H1 (cell line): ENCODE measurements around the gene ULK3. TPM values are rescaled to one million over a fixed set of nuclear protein-coding genes. Genes with fewer than 3 reads are reported as not detected.

Source experiments
- CTCF ChIA-PET: fragments of 300-600 bp; sonication (Branson Sonifier 250); formaldehyde crosslinking; loops from one replicate; lab custom pipeline; 2021; ENCODE audit not compliant: partially characterized antibody; lab: Charles Lee
- POLR2A ChIA-PET: fragments of 300-600 bp; sonication (Branson Sonifier 250); formaldehyde crosslinking; loops from one replicate; lab custom pipeline; 2021; ENCODE audit warnings: inconsistent platforms; ENCODE audit not compliant: partially characterized antibody; lab: Charles Lee
- DNase-seq, 2 experiments: peaks; one replicate each; pipeline versions ENCODE4 v3.0.0 to v3.0.0-alpha.2; 2010 to 2022; ENCODE audit warnings: low spot score in 2 of 2, low read depth in 1 of 2, mixed read lengths in 1 of 2
- FAIRE-seq: peaks from 2 replicates; lab custom pipeline; 2011; peaks lifted over from hg19 to GRCh38; lab: Jason Lieb, UNC
- H2AFZ ChIP-seq: 2 replicates; pipeline ENCODE4 v1.8.1; 2012; ENCODE audit warnings: low read length, inconsistent platforms
- H2AK5ac ChIP-seq: 2 replicates; pipeline ENCODE4 v1.6.1; 2013; ENCODE audit warnings: low read depth, low read length
- H2BK120ac ChIP-seq: replicated peaks from 2 replicates; pipeline ENCODE3; 2013; ENCODE audit warnings: low read depth, low read length, inconsistent platforms
- H2BK12ac ChIP-seq: 2 replicates; pipeline ENCODE4 v1.6.1; 2013; ENCODE audit warnings: low read depth, low read length
- H2BK15ac ChIP-seq: 2 replicates; pipeline ENCODE4 v1.6.1; 2013; ENCODE audit warnings: low read length
- H2BK20ac ChIP-seq: 2 replicates; pipeline ENCODE4 v1.6.1; 2013; ENCODE audit warnings: low read length
- H2BK5ac ChIP-seq: 2 replicates; pipeline ENCODE4 v1.6.1; 2013; ENCODE audit warnings: low read depth, low read length
- H3K14ac ChIP-seq: 2 replicates; pipeline ENCODE4 v1.6.1; 2013; ENCODE audit warnings: inconsistent platforms; ENCODE audit not compliant: insufficient read length
- H3K18ac ChIP-seq: 2 replicates; pipeline ENCODE4 v1.6.1; 2013; ENCODE audit warnings: low read length; ENCODE audit errors: extremely low read depth
- H3K23ac ChIP-seq: 2 replicates; pipeline ENCODE4 v1.6.1; 2013; ENCODE audit warnings: inconsistent platforms; ENCODE audit not compliant: insufficient read length
- H3K23me2 ChIP-seq: 2 replicates; pipeline ENCODE4 v1.6.1; 2013; ENCODE audit warnings: low read depth, low read length
- H3K27ac ChIP-seq: 2 replicates; pipeline ENCODE4 v1.6.1; 2011; ENCODE audit warnings: low read depth, low read length, inconsistent platforms
- H3K27me3 ChIP-seq, 4 experiments: replicated peaks in 1 of 4; 1 replicate in 1 of 4; 2 replicates in 3 of 4; pipeline versions ENCODE4 v1.6.1 to v1.8.1; 2011 to 2013; ENCODE audit warnings: low read length in 3 of 4, mild to moderate bottlenecking in 3 of 4, inconsistent platforms in 2 of 4, mixed read lengths in 2 of 4, moderate library complexity in 1 of 4; ENCODE audit not compliant: control insufficient read depth in 3 of 4, insufficient read depth in 3 of 4; ENCODE audit errors: extremely low read depth in 1 of 4
- H3K36me3 ChIP-seq, 4 experiments: 2 replicates each; pipeline versions ENCODE4 v1.6.1 to v1.8.1; 2011 to 2013; ENCODE audit warnings: mild to moderate bottlenecking in 4 of 4, low read length in 3 of 4, moderate library complexity in 2 of 4, control low read depth in 1 of 4, inconsistent platforms in 1 of 4; ENCODE audit not compliant: insufficient read depth in 4 of 4, control insufficient read depth in 2 of 4
- H3K4ac ChIP-seq: replicated peaks from 2 replicates; pipeline ENCODE3; 2013; ENCODE audit warnings: low read length, low read depth, mixed read lengths, inconsistent platforms; ENCODE audit not compliant: insufficient read length
- H3K4me1 ChIP-seq, 4 experiments: replicated peaks in 1 of 4; 1 replicate in 1 of 4; 2 replicates in 3 of 4; pipeline versions ENCODE4 v1.6.1 to v1.8.1; 2011 to 2013; ENCODE audit warnings: low read length in 3 of 4, inconsistent platforms in 2 of 4, mixed read lengths in 1 of 4; ENCODE audit not compliant: insufficient read depth in 4 of 4, control insufficient read depth in 3 of 4
- H3K4me2 ChIP-seq, 2 experiments: 2 replicates each; pipeline versions ENCODE4 v1.6.1 to v1.8.1; 2011 to 2013; ENCODE audit warnings: low read depth in 2 of 2, low read length in 2 of 2, control low read depth in 1 of 2, inconsistent platforms in 1 of 2, mild to moderate bottlenecking in 1 of 2; ENCODE audit not compliant: insufficient read depth in 1 of 2
- H3K4me3 ChIP-seq, 4 experiments: fragments of 200-600, 300-600 bp in 1 of 4; sonication (generic), shearing (Covaris generic), sonication (Bioruptor Twin) in 1 of 4; 2 replicates each; pipeline versions ENCODE4 v1.5.1 to v1.8.1; 2011 to 2016; ENCODE audit warnings: low read length in 4 of 4, low read depth in 3 of 4, control low read depth in 2 of 4, inconsistent platforms in 2 of 4, mild to moderate bottlenecking in 2 of 4, mixed read lengths in 1 of 4, moderate library complexity in 1 of 4; ENCODE audit not compliant: insufficient read depth in 2 of 4; ENCODE audit errors: extremely low read depth in 1 of 4
- H3K56ac ChIP-seq: replicated peaks from 2 replicates; pipeline ENCODE3; 2013; ENCODE audit warnings: low read depth, mild to moderate bottlenecking, mixed read lengths, low read length, inconsistent platforms; ENCODE audit not compliant: insufficient read length
- H3K79me1 ChIP-seq: 2 replicates; pipeline ENCODE4 v1.6.1; 2013; ENCODE audit warnings: low read depth, low read length, control low read depth
- H3K79me2 ChIP-seq, 2 experiments: 2 replicates each; pipeline versions ENCODE4 v1.6.1 to v1.8.1; 2012 to 2013; ENCODE audit warnings: low read length in 2 of 2, mild to moderate bottlenecking in 2 of 2, inconsistent platforms in 1 of 2; ENCODE audit not compliant: insufficient read depth in 2 of 2, control insufficient read depth in 1 of 2
- H3K9ac ChIP-seq, 4 experiments: replicated peaks in 1 of 4; 1 replicate in 1 of 4; 2 replicates in 3 of 4; pipeline versions ENCODE4 v1.6.1 to v1.8.1; 2011 to 2013; ENCODE audit warnings: low read depth in 3 of 4, low read length in 3 of 4, control low read depth in 2 of 4, mild to moderate bottlenecking in 2 of 4, moderate library complexity in 2 of 4, inconsistent platforms in 1 of 4; ENCODE audit errors: extremely low read depth in 1 of 4
- H3K9me3 ChIP-seq, 2 experiments: 2 replicates each; pipeline versions ENCODE4 v1.6.1 to v1.8.1; 2012 to 2013; ENCODE audit warnings: mild to moderate bottlenecking in 2 of 2, moderate library complexity in 2 of 2, control low read depth in 1 of 2, inconsistent platforms in 1 of 2, low read depth in 1 of 2, low read length in 1 of 2, mixed read lengths in 1 of 2; ENCODE audit not compliant: insufficient read depth in 2 of 2
- H4K20me1 ChIP-seq, 2 experiments: replicated peaks in 1 of 2; 2 replicates each; pipeline versions ENCODE3 to v1.8.1; 2011 to 2013; ENCODE audit warnings: inconsistent platforms in 2 of 2, low read length in 2 of 2, mild to moderate bottlenecking in 1 of 2; ENCODE audit not compliant: insufficient read depth in 2 of 2, control insufficient read depth in 1 of 2
- H4K5ac ChIP-seq: 2 replicates; pipeline ENCODE4 v1.6.1; 2013; ENCODE audit warnings: low read length, low read depth, mixed read lengths, inconsistent platforms; ENCODE audit not compliant: insufficient read length
- H4K8ac ChIP-seq: 2 replicates; pipeline ENCODE4 v1.8.0; 2013; ENCODE audit warnings: mild to moderate bottlenecking, moderate library complexity, low read length, inconsistent platforms; ENCODE audit not compliant: insufficient read depth; ENCODE audit errors: extremely low read depth
- H4K91ac ChIP-seq: replicated peaks from 2 replicates; pipeline ENCODE3; 2013; ENCODE audit warnings: low read length, mixed read lengths, inconsistent platforms; ENCODE audit not compliant: insufficient read length
- BCL11A ChIP-seq, 2 experiments: IDR thresholded peaks; one replicate each; pipeline ENCODE4 v1.6.1; 2011; ENCODE audit warnings: low read depth in 2 of 2, low read length in 2 of 2, mild to moderate bottlenecking in 2 of 2
- EGR1 ChIP-seq: IDR thresholded peaks from 2 replicates; pipeline ENCODE4 v1.6.1; 2011; ENCODE audit warnings: low read depth, low read length, borderline replicate concordance
- EP300 ChIP-seq, 2 experiments: IDR thresholded peaks; 1 replicate in 1 of 2; 2 replicates in 1 of 2; pipeline ENCODE4 v1.6.1; 2011 to 2012; ENCODE audit warnings: low read depth in 2 of 2, low read length in 2 of 2, mild to moderate bottlenecking in 2 of 2, borderline replicate concordance in 1 of 2, inconsistent platforms in 1 of 2, moderate library complexity in 1 of 2
- EZH2 ChIP-seq: fragments of 200-600 bp; sonication (generic); IDR thresholded peaks from 2 replicates; pipeline ENCODE4 v1.7.1; 2012; ENCODE audit warnings: low read depth, mild to moderate bottlenecking, moderate library complexity, low read length, inconsistent platforms; ENCODE audit not compliant: severe bottlenecking
- SAP30 ChIP-seq: fragments of 300-600 bp; sonication (generic); IDR thresholded peaks from 2 replicates; pipeline ENCODE4 v1.7.1; 2012; ENCODE audit warnings: low read length, moderate library complexity, mild to moderate bottlenecking, inconsistent platforms; ENCODE audit not compliant: insufficient read depth, insufficient replicate concordance
- WGBS, 2 experiments: shearing (Covaris generic) in 1 of 2; methylation state at CpG; one replicate each; pipeline versions ENCODE4 v1.1.6 to v1.1.7; 2013 to 2015; ENCODE audit warnings: low lambda C conversion rate in 2 of 2, mixed read lengths in 2 of 2, inconsistent platforms in 1 of 2, low coverage in 1 of 2, missing lambda C conversion rate in 1 of 2; ENCODE audit not compliant: insufficient replicate concordance in 2 of 2, insufficient coverage in 1 of 2, insufficient read length in 1 of 2; ENCODE audit errors: extremely low coverage in 1 of 2, missing lambda C conversion rate in 1 of 2; 5-methylcytosine and 5-hydroxymethylcytosine counted together
- polyA plus RNA-seq, 7 experiments: library from polyadenylated mRNA; depleted of rRNA in 3 of 7; stranded (reverse) in 5 of 7; unstranded in 2 of 7; fragments of >200 nt in 5 of 7; fragments of 200-250 nt in 2 of 7; gene quantifications; 1 replicate in 5 of 7; 2 replicates in 1 of 7; 4 replicates in 1 of 7; pipeline versions ENCODE4 v1.2.1 to v1.2.3, GENCODE V29; 2011 to 2013; ENCODE audit warnings: missing spikeins in 2 of 7, mixed read lengths in 2 of 7
- total RNA-seq: library from RNA; stranded (reverse); fragmentation: NEBNext Ultra II Directional; extraction: Animal tissue kit (Norgen Biotek cat#: 25700); gene quantifications from 2 replicates; pipeline ENCODE4 v1.2.1, GENCODE V29; 2021
- TF ChIP-seq, protein P1 (sequence below): IDR thresholded peaks from 2 replicates; pipeline ENCODE4 v1.6.1; 2012; ENCODE audit warnings: inconsistent platforms

Gene ULK3
- total and polyA plus RNA-seq, 2 of the 8 experiments (the other 6 are each of a cell fraction or from before 2014, with no cell fraction given): 27.1 to 34.4 TPM

DNA sequence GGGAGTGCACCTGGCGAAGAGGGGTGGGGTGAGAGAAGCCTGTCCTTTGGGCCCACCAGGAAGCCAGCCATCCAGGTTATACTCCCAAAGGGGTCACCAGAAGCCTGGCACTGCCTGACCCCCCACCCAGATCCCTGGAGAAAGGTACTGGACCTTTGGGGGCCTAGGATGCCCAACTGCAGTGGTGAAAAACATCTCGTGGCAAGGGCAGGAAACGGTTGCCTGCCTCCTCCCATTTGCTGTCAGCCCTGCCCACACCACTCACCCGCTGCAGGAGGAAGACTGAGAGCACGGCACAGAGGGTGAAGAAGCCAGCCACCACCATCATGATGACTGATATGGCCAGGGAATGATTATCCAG is 2.2 kb upstream of the ULK3 start:
- H3K27ac ChIP-seq: no peak overlapping the region
- no peak overlapping the region for H3K4me3 ChIP-seq
- H2BK12ac ChIP-seq: no peak overlapping the region
- DNase-seq (no peak), FAIRE-seq (no peak)
- no peak overlapping the region for H2BK15ac ChIP-seq
- H3K4ac ChIP-seq: no peak overlapping the region
- no peak overlapping the region for H3K18ac ChIP-seq
- no peak overlapping the region for H4K5ac ChIP-seq
- H4K20me1 ChIP-seq: peaks cover 0 to 4% of the 10 kb centered on the region in 2 experiments
- 0 out of 2 replicates have a peak, but pooled peaks cover 2% of the 10 kb centered on the region for H3K79me1 ChIP-seq
- no peaks in the 10 kb centered on the region for H3K9me3 ChIP-seq
- TF ChIP-seq EP300 (IDR thresholded peaks at IDR 0.05; ENCODE audit: borderline replicate concordance in 1 of 2, low read depth in 2 of 2, low read length in 2 of 2): no peak
- TF ChIP-seq EGR1: no peak
- TF ChIP-seq EZH2: no peak
- TF ChIP-seq, protein P1, sequence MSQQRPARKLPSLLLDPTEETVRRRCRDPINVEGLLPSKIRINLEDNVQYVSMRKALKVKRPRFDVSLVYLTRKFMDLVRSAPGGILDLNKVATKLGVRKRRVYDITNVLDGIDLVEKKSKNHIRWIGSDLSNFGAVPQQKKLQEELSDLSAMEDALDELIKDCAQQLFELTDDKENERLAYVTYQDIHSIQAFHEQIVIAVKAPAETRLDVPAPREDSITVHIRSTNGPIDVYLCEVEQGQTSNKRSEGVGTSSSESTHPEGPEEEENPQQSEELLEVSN: no peak
- no peak for TF ChIP-seq BCL11A (IDR thresholded peaks at IDR 0.05; ENCODE audit: low read depth in 2 of 2, low read length in 2 of 2)
- no peak for TF ChIP-seq SAP30
- H4K8ac ChIP-seq: no peak overlapping the region
- H3K56ac ChIP-seq: no peak overlapping the region
- no peaks in the 10 kb centered on the region for H3K79me2 ChIP-seq
- 88% methylated on average over 5 of the region's 5 CpGs; no CpG with 5 or more reads in 1 of the 2 experiments for WGBS, 2 experiments
- H2BK120ac ChIP-seq: no peak overlapping the region
- no peak overlapping the region for H2BK20ac ChIP-seq
- H2AK5ac ChIP-seq: no peak overlapping the region
- ChIA-PET POLR2A (interaction anchor here (0.8 to 1.3 kb wide), 4 partner anchors 9 to 62 kb away, joined by 3 to 6 read pairs (median 3); no protein-coding TSS in a partner anchor), CTCF (interaction anchor here (0.8 to 2.5 kb wide), 13 partner anchors 9 to 150 kb away, joined by 3 to 24 read pairs (median 4); partner anchors contain the start of gene SCAMP5)
- H3K4me1 ChIP-seq: peaks cover 0 to 13% (median 8%) of the 10 kb centered on the region in 4 experiments; a peak in 6 of 7 replicates
- H2AFZ ChIP-seq: no peak overlapping the region
- no peak overlapping the region for H3K4me2 ChIP-seq
- peaks cover 3 to 18% (median 9%) of the 10 kb centered on the region in 4 experiments; a peak in 6 of 8 replicates for H3K36me3 ChIP-seq
- no peaks in the 10 kb centered on the region for H3K27me3 ChIP-seq
- H2BK5ac ChIP-seq: no peak overlapping the region
- no peak overlapping the region for H3K9ac ChIP-seq
- no peak overlapping the region for H4K91ac ChIP-seq
- H3K23me2 ChIP-seq: peaks cover 7% of the 10 kb centered on the region; the same call in 1 of the 2 replicates
- H3K23ac ChIP-seq: no peak overlapping the region
- no peak overlapping the region for H3K14ac ChIP-seq
